Stimulated activated CD4-positive, alpha-beta T cell treated with anti-CD3 and anti-CD28 coated beads, Interleukin-15, amount 100 ng/mL, for 24 hours (primary cell): Measurements from ENCODE around the gene SNTG2.
"Not testable (repeated sequence)": the region's sequence is repeated elsewhere in the genome, so short reads cannot be mapped to it uniquely, and the experiment has no call there.

ENCODE experiments used
- DNase-seq: peaks from one replicate; pipeline ENCODE4 v3.0.0-alpha.2; 2020

The SNTG2 gene

DNA sequence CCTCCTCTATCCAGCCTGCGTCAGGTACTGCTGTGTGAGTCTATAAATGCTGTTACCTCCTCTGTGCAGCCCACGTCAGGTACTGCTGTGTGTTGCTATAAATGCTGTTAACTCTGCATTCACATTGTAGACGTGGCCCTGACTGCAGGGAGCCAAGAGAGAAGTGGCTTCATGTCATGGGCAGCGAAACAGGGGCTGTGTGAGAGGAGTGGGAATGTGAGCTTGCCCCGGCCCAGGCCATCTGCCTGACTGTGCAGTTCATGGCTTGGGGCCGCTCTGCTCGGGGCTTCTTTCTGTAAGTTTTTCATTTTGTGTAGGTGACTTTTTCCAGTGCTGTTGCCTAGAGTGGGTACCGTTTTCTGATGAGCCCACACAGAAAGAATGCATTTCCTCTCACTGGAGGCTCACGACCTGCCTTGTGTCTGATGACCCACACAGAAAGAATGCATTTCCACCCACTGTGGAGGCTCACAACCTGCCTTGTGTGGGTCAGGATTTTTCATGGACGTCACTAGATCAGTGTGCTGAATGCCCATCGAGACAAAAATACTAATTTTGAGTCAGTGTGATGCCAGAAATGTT, 104.5 kb downstream of the SNTG2 start:
- no peak for DNase-seq

- no peak for DNase-seq
These were observed 109.7 kb downstream of the SNTG2 start for GRCh38 chr2:1060372-1060771.

DNA sequence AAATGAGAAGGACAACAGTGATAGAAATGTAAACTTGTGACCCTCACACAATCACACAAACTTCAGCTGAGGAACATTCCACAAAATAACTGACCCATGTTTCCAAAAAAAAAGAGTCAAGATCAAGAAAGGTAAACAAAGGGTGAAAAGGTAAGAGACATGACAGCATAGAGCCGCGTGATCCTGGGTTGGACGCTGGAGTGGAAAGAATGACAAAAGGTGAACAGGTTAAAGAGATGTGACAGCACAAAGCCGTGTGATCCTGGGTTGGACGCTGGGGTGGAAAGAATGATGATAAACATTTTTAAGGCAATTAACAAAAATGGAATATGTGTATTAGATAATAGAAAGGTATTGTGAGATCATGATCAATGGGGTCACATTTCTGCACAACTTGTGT, 110.3 kb downstream of the SNTG2 start:
- no peak for DNase-seq

DNA sequence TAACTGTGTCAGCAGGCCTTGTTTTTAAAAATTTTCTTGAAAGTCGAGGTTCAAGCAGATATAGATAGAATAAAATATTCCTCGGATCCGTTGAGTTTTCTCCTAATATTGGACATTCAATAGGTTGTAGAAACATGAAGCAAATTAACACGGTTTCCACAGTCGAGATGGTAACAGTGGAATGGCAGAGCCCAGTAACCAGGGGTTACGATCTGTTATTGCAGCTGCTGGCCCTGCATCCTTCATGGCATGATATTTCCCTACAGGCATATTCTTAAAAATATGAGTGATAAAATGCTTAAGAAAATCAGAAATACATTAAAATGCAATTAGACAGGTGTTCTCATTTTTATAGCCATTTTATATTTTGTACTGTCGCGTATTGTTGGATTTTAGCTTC, 117.6 kb downstream of the SNTG2 start:
- DNase-seq, result no peak

GRCh38 chr2:1068822-1069221, 118.2 kb downstream of the SNTG2 start:
- DNase-seq, result no peak

DNA sequence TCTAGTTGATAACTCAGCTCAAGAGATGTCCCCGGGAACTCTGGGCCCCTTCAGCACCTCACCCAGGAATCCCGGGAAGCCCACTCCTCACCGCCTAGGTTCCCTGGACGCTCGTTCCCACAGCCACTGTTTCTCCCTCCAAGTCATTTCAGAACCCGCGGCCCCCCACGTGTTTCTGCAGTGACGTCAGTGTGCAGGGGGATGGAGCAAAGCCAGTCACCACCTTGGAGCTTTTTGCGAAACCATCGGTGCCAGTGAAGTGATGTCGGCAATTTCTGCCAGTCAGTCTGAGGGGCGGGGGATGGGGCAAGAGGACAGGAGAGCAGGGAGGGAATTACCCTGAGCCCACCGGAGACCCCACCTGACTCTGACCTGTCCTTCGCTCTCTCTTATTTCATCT, 119.2 kb downstream of the SNTG2 start:
- DNase-seq, result no peak

- DNase-seq, result no peak
These were observed 120.0 kb downstream of the SNTG2 start for GRCh38 chr2:1070601-1071000.

DNA sequence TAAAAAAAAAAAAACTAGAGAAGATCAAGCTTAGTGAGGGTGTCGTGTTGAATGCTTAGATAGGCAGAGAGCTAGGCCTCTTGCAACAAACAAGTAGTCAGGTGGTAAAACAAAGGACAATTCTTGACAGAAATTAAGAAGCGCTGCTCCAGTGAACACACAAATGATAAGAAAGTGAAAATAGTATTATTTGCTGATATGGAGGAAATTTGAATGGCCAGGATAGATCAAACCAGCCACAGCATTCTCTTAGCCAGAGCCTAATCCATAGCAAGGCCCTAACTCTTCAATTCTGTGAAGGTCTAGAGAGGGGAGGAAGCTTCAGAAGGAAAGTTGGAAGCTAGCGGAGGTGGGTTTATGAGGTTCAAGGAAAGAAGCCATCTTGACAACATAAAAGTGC, 121.0 kb downstream of the SNTG2 start:
- DNase-seq, result no peak

GRCh38 chr2:1072250-1072649, 121.6 kb downstream of the SNTG2 start:
- DNase-seq, result no peak

DNA sequence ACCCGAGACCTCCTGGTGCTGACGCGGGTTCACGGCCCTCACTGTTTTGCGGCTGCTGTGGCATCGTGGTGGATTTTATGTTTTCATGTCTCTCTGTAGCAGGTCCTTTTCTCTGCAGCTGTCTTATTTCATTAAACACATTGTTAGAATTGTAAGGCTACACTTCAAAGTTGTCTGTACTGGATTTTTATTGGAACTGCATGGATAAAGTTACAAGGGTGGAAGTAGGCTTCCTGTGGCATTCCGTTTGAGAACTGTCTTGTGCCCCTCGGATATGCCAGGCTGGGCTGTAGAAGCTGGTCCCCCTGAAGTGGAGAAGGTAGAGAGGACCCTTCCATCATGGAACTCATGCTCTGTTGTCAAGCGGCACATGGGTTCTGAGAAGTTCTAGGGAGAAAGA, 127.3 kb downstream of the SNTG2 start:
- DNase-seq, result no peak

GRCh38 chr2:1078326-1078725, 127.7 kb downstream of the SNTG2 start:
- no peak for DNase-seq

DNA sequence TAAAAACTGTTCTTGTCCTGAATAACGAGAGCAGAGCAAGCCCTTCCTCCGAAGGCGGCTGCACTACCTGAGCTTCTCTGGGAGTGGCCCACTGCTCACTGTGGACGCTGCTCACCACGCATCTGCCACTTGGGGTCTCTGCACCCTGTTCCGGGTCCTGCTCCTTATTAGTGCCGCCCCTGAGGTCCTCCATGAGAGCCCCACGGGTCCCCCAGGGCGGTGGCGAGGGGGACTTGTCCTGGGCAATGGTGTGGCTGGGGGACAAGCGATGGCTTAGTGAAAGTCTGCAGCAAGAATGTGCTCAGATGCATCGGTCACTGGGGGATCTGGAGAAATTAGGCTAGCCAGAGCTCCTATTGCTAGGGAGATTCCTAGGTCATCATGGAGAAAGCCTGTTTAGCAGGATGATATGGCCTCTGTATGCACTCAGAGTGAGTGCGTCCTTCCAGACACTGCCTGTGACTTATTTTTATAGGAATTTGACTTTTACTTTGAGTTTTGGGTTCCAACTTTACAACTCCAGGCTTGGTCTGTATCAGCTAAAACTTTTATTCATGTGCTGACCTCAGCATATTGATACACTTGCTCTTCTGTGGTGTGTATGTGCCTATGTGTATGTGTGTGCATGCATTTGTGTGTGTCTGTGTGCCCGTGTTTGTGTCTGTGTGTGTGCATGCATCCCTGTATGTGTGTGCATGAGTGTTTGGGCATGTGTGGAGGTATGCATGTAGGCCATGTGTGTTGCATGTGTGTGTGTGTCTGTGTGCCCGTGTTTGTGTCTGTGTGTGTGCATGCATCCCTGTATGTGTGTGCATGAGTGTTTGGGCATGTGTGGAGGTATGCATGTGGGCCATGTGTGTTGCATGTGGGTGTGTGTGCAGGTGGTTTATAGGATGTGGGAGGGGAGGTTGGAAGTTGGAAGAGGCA, 129.5 kb downstream of the SNTG2 start:
- DNase-seq, result no peak

GRCh38 chr2:1081451-1082225, 131.0 kb downstream of the SNTG2 start:
- DNase-seq, result no peak

- no peak for DNase-seq
These were observed 132.0 kb downstream of the SNTG2 start for GRCh38 chr2:1082456-1083205.

GRCh38 chr2:1088192-1088860, 137.7 kb downstream of the SNTG2 start:
- no peak for DNase-seq

DNA sequence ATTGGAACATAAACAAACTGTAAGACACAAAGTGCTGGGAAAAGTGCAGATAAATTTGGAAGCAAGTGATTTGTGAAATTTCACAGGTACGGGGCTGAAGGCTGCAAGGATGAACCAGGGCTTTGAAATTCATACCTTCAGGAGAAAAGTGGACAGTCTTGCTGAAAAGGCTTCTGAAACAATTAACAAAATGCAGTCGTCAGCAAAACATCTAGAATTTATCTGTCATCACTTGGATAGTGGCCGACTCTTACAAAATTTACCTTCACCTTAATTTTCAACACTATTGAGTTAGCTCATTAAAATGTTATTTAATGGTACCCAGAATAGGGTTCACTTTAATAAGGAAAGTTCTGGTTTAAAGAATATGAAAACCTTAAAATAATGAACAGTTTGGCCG, 138.3 kb downstream of the SNTG2 start:
- no peak for DNase-seq

GRCh38 chr2:1091895-1092585, 141.4 kb downstream of the SNTG2 start:
- DNase-seq, result no peak

- not testable (repeated sequence) for DNase-seq
These were observed 143.0 kb downstream of the SNTG2 start for GRCh38 chr2:1093668-1094067.

GRCh38 chr2:1097101-1097500, 146.5 kb downstream of the SNTG2 start:
- no peak for DNase-seq

DNA sequence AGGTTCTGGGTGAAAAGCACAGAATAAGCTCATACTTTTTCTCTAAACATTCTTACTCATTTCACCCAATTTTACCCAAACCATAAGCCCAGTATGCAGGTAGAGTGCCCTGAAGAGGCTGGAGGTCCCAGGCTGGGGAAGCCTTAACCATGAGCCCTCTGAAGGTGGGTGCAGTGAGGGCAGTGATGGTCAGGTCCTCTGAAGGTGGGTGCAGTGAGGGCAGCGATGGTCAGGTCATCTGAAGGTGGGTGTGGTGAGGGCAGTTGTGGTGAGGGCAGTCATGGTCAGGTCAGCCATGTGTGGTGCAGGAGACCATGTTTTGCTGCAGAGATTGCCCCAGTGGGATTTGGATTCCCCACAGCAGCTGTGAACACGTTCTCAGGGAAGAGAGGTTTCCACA, 148.8 kb downstream of the SNTG2 start:
- DNase-seq, result no peak

- DNase-seq, result no peak
These were observed 150.5 kb downstream of the SNTG2 start for GRCh38 chr2:1101011-1101782.
